HepG2 (cell line): ENCODE measurements around the gene SPAAR. TPM values are rescaled to one million over a fixed set of nuclear protein-coding genes. Genes with fewer than 3 reads are reported as not detected.

Source experiments
- CHD2 ChIP-seq: IDR thresholded peaks from 2 replicates; pipeline ENCODE4 v1.6.1; 2011; ENCODE audit warnings: low read depth, low read length, improper control_type of control experiment
- MBD4 ChIP-seq: IDR thresholded peaks from 2 replicates; pipeline ENCODE4 v1.6.1; 2012; ENCODE audit warnings: low read length, inconsistent platforms, borderline replicate concordance
- polyA plus RNA-seq, 8 experiments: library from polyadenylated mRNA; depleted of rRNA in 3 of 8; stranded (reverse) in 7 of 8; unstranded in 1 of 8; fragments of >200 nt; fragmentation: Illumina TruSeq in 4 of 8; extraction: Trizol in 4 of 8; gene quantifications; 2 replicates each; pipeline versions ENCODE4 v1.2.1 to v1.2.3, GENCODE V29; 2011 to 2016; ENCODE audit warnings: low read depth in 4 of 8, missing spikeins in 1 of 8, mixed read lengths in 1 of 8; ENCODE audit not compliant: insufficient read depth in 1 of 8
- total RNA-seq, 5 experiments: library from RNA; depleted of rRNA; stranded (reverse); fragments of >200 nt; fragmentation: Illumina TruSeq; extraction: Trizol; gene quantifications; 2 replicates each; pipeline ENCODE4 v1.2.3, GENCODE V29; 2016; ENCODE audit warnings: low read depth in 1 of 5
- TF ChIP-seq, protein P1 (sequence below): sonication (generic); formaldehyde crosslinking; IDR thresholded peaks from one replicate; pipeline ENCODE4 v1.5.1; 2020; ENCODE audit warnings: mild to moderate bottlenecking, missing genetic modification reagents; ENCODE audit errors: not compliant biosample characterization

SPAAR gene
- total and polyA plus RNA-seq, 2 of the 13 experiments (the other 11 are each of a cell fraction or from before 2014, with no cell fraction given), result 0.07 TPM; not detected in 1

DNA sequence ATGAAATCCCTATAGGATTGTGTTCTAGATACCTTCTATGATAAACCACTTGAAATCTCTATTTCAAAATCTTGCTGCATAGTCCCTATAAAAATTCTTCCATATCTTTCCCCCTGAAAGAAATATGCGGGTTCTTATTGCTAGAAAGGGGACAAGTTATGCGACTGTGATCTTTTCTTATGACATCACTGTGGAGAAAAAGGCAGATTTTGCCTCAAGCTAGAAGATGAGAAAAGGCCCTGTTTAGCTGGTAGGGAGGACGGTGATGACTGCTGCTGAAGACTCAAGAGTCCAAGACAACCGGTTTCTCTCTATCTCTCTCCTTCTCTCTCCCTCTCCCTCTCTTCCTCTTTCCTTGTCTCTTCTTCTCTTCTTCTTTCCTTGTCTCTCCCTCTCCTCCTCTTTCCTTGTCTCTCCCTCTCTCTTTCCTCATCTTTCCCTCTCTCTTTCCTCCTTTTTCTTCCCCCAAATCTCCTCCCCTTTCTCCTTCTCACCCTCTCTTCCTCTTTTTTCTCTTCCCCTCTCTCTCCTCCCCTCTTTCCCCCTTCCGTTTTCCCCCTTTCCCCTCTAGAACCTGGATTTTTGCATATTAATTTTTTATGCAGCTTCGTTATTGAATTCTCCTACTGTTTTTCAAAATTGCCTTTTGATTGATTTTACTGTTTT, 43.4 kb downstream of the SPAAR start (continued):
- TF ChIP-seq, protein P1, sequence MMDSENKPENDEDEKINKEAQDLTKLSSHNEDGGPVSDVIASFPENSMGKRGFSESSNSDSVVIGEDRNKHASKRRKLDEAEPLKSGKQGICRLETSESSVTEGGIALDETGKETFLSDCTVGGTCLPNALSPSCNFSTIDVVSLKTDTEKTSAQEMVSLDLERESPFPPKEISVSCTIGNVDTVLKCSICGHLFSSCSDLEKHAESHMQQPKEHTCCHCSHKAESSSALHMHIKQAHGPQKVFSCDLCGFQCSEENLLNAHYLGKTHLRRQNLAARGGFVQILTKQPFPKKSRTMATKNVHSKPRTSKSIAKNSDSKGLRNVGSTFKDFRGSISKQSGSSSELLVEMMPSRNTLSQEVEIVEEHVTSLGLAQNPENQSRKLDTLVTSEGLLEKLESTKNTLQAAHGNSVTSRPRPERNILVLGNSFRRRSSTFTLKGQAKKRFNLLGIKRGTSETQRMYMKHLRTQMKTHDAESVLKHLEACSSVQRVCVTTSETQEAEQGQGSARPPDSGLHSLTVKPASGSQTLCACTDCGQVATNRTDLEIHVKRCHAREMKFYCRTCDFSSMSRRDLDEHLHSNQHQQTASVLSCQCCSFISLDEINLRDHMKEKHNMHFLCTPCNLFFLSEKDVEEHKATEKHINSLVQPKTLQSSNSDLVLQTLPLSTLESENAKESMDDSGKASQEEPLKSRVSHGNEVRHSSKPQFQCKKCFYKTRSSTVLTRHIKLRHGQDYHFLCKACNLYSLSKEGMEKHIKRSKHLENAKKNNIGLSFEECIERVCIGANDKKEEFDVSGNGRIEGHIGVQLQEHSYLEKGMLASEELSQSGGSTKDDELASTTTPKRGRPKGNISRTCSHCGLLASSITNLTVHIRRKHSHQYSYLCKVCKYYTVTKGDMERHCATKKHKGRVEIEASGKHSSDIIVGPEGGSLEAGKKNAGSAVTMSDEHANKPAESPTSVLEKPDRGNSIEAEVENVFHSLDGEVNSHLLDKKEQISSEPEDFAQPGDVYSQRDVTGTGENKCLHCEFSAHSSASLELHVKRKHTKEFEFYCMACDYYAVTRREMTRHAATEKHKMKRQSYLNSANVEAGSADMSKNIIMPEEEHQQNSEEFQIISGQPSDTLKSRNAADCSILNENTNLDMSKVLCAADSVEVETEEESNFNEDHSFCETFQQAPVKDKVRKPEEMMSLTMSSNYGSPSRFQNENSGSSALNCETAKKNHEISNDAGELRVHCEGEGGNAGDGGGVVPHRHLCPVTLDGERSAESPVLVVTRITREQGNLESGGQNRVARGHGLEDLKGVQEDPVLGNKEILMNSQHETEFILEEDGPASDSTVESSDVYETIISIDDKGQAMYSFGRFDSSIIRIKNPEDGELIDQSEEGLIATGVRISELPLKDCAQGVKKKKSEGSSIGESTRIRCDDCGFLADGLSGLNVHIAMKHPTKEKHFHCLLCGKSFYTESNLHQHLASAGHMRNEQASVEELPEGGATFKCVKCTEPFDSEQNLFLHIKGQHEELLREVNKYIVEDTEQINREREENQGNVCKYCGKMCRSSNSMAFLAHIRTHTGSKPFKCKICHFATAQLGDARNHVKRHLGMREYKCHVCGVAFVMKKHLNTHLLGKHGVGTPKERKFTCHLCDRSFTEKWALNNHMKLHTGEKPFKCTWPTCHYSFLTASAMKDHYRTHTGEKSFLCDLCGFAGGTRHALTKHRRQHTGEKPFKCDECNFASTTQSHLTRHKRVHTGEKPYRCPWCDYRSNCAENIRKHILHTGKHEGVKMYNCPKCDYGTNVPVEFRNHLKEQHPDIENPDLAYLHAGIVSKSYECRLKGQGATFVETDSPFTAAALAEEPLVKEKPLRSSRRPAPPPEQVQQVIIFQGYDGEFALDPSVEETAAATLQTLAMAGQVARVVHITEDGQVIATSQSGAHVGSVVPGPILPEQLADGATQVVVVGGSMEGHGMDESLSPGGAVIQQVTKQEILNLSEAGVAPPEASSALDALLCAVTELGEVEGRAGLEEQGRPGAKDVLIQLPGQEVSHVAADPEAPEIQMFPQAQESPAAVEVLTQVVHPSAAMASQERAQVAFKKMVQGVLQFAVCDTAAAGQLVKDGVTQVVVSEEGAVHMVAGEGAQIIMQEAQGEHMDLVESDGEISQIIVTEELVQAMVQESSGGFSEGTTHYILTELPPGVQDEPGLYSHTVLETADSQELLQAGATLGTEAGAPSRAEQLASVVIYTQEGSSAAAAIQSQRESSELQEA (CRISPR knock-in tag), result no peak
- TF ChIP-seq CHD2 (no peak), MBD4 (no peak)
